Vagina (tissue), 2 donors: ENCODE measurements around the gene TBC1D19.

Experiments
- POLR2A ChIP-seq, 2 donors: fragments of 450-650 bp; IDR thresholded peaks; one replicate each; pipeline ENCODE4 v1.6.1; 2017; ENCODE audit warnings: antibody characterized with exemption in 2 of 2, mild to moderate bottlenecking in 2 of 2, moderate library complexity in 2 of 2
- TF ChIP-seq, protein P1 (sequence below), 3 experiments: fragments of 450-650 bp in 2 of 3; fragments of 200-600 bp in 1 of 3; sonication (generic) in 1 of 3; IDR thresholded peaks; one replicate each; pipeline ENCODE4 v1.5.1; 2017 to 2019; ENCODE audit warnings: antibody characterized with exemption in 3 of 3, mild to moderate bottlenecking in 2 of 3, moderate library complexity in 2 of 3

DNA sequence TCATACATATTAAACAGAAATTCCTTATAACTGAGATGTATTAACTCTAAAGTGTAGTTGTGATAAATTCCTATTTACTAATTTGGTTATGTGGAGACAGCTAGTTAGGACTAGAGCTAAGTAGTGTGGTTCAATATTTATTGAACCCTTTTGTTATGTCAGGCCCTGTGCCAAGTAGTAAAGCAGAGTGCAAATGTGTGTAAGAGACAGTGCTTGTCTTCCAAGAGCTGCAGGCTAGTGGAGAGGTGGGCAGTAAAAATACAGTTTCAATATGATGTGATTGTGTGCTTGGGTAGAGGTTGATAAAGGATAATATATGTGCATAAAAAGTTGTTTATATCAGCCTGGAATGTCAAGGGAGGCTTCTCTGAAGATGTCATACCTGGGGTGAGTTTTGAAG is 80.0 kb downstream of the TBC1D19 start:
- TF ChIP-seq, protein P1, sequence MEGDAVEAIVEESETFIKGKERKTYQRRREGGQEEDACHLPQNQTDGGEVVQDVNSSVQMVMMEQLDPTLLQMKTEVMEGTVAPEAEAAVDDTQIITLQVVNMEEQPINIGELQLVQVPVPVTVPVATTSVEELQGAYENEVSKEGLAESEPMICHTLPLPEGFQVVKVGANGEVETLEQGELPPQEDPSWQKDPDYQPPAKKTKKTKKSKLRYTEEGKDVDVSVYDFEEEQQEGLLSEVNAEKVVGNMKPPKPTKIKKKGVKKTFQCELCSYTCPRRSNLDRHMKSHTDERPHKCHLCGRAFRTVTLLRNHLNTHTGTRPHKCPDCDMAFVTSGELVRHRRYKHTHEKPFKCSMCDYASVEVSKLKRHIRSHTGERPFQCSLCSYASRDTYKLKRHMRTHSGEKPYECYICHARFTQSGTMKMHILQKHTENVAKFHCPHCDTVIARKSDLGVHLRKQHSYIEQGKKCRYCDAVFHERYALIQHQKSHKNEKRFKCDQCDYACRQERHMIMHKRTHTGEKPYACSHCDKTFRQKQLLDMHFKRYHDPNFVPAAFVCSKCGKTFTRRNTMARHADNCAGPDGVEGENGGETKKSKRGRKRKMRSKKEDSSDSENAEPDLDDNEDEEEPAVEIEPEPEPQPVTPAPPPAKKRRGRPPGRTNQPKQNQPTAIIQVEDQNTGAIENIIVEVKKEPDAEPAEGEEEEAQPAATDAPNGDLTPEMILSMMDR (IDR thresholded peaks at IDR 0.05): no peak
- TF ChIP-seq POLR2A (IDR thresholded peaks at IDR 0.05): no peak
